Vagina (tissue), 2 donors: ENCODE data around the gene SETSIP.

ENCODE experiments used
- POLR2A ChIP-seq, 2 donors: fragments of 450-650 bp; IDR thresholded peaks; one replicate each; pipeline ENCODE4 v1.6.1; 2017; ENCODE audit warnings: antibody characterized with exemption in 2 of 2, mild to moderate bottlenecking in 2 of 2, moderate library complexity in 2 of 2
- TF ChIP-seq, protein P1 (sequence below), 3 experiments: fragments of 450-650 bp in 2 of 3; fragments of 200-600 bp in 1 of 3; sonication (generic) in 1 of 3; IDR thresholded peaks; one replicate each; pipeline ENCODE4 v1.5.1; 2017 to 2019; ENCODE audit warnings: antibody characterized with exemption in 3 of 3, mild to moderate bottlenecking in 2 of 3, moderate library complexity in 2 of 3

DNA sequence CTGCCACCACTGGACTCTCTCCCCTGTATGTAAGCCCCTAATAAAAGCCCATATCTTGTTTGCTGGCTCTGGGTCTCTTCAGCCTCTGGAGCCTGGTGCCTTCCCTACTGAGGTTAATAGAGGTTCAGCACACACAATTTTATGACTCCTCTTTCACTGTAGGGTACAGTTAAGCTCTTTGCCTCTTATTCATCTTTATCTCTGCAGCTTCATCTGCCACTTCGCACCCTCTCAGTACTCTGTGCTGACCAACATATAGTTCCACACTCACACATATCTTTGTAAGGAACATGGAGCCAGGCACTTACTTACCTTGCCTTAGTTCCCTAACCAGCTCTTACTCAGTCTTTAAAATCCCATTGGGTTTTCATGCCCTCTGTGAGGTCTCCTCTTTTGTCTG lies 9.4 kb upstream of the SETSIP start:
- no peak for TF ChIP-seq POLR2A (IDR thresholded peaks at IDR 0.05)
- TF ChIP-seq, protein P1, sequence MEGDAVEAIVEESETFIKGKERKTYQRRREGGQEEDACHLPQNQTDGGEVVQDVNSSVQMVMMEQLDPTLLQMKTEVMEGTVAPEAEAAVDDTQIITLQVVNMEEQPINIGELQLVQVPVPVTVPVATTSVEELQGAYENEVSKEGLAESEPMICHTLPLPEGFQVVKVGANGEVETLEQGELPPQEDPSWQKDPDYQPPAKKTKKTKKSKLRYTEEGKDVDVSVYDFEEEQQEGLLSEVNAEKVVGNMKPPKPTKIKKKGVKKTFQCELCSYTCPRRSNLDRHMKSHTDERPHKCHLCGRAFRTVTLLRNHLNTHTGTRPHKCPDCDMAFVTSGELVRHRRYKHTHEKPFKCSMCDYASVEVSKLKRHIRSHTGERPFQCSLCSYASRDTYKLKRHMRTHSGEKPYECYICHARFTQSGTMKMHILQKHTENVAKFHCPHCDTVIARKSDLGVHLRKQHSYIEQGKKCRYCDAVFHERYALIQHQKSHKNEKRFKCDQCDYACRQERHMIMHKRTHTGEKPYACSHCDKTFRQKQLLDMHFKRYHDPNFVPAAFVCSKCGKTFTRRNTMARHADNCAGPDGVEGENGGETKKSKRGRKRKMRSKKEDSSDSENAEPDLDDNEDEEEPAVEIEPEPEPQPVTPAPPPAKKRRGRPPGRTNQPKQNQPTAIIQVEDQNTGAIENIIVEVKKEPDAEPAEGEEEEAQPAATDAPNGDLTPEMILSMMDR (IDR thresholded peaks at IDR 0.05), result no peak
